PC-3 (cell line): ENCODE measurements around the gene FARP1.

ENCODE experiments used
- EZH2 ChIP-seq: fragments of 300-600 bp; sonication (generic); IDR thresholded peaks from one replicate; pipeline ENCODE4 v1.6.1; 2017; ENCODE audit warnings: antibody characterized with exemption, mild to moderate bottlenecking, low read length; ENCODE audit not compliant: unreplicated experiment
- TF ChIP-seq, protein P1 (sequence below): fragments of 300-600 bp; sonication (generic); conservative IDR thresholded peaks from 2 replicates; pipeline ENCODE4 v1.5.1; 2017; ENCODE audit warnings: antibody characterized with exemption, low read depth, mild to moderate bottlenecking, low read length

DNA sequence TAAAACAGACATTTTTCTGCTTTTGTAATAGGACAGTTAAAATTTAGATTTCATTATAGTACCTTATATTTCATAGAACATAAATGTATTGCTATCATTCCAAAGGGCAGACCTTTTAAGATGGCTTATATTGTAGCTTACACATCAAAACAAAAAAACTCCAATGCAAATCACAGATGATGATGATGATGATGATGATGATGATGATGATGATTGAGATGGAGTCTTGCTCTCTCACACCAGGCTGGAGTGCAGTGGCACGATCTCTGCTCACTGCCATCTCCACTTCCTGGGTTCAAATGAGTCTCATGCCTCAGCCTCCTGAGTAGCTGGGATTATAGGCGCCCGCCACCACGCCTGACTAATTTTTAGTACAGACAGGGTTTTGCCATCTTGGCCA lies 224.1 kb downstream of the FARP1 start:
- TF ChIP-seq, protein P1, sequence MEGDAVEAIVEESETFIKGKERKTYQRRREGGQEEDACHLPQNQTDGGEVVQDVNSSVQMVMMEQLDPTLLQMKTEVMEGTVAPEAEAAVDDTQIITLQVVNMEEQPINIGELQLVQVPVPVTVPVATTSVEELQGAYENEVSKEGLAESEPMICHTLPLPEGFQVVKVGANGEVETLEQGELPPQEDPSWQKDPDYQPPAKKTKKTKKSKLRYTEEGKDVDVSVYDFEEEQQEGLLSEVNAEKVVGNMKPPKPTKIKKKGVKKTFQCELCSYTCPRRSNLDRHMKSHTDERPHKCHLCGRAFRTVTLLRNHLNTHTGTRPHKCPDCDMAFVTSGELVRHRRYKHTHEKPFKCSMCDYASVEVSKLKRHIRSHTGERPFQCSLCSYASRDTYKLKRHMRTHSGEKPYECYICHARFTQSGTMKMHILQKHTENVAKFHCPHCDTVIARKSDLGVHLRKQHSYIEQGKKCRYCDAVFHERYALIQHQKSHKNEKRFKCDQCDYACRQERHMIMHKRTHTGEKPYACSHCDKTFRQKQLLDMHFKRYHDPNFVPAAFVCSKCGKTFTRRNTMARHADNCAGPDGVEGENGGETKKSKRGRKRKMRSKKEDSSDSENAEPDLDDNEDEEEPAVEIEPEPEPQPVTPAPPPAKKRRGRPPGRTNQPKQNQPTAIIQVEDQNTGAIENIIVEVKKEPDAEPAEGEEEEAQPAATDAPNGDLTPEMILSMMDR, result no peak
- no peak for TF ChIP-seq EZH2
